Measurements from ENCODE around the gene GPC5. TPM values are rescaled to one million over a fixed set of nuclear protein-coding genes. Genes with fewer than 3 reads are reported as not detected.

Gene GPC5
- total RNA-seq, 4 donors from 2014 or later, result not detected

DNA sequence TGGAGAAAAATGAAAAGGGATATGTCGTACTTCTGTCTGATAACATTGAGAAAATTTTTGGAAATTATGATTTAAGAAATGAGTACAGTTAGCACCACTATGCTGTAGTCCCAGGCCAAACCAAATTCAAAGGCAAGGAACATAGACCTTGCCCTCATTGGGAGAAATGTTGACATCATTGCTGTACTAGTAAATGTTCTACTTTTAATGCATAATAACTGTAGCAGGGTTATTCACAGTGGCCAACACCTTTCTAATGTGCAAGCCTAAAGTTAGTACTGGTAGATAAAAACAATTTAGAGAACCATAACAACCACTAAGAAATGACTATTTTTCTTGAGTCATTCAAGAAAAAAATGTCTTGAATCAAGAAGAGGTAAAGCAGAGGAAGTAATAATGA, 1035.5 kb downstream of the GPC5 start:
- in situ Hi-C loops (cut with MboI; ENCODE audit: low sequenced_read_pairs in 4 of 4), result no loop called here
- DNase-seq (no peak), ATAC-seq (no peak)
- Histone ChIP-seq H3K4me3 (no peak overlapping the region), H3K36me3 (no peaks in the 10 kb centered on the region), H3K27me3 (no peaks in the 10 kb centered on the region), H3K4me1 (no peaks in the 10 kb centered on the region), H3K9me3 (no peaks in the 10 kb centered on the region), H3K27ac (no peak overlapping the region)
- intact Hi-C loops (cut with DNase I; ENCODE audit: low total_unique reads), result no loop called here
- TF ChIP-seq, protein P1, sequence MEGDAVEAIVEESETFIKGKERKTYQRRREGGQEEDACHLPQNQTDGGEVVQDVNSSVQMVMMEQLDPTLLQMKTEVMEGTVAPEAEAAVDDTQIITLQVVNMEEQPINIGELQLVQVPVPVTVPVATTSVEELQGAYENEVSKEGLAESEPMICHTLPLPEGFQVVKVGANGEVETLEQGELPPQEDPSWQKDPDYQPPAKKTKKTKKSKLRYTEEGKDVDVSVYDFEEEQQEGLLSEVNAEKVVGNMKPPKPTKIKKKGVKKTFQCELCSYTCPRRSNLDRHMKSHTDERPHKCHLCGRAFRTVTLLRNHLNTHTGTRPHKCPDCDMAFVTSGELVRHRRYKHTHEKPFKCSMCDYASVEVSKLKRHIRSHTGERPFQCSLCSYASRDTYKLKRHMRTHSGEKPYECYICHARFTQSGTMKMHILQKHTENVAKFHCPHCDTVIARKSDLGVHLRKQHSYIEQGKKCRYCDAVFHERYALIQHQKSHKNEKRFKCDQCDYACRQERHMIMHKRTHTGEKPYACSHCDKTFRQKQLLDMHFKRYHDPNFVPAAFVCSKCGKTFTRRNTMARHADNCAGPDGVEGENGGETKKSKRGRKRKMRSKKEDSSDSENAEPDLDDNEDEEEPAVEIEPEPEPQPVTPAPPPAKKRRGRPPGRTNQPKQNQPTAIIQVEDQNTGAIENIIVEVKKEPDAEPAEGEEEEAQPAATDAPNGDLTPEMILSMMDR (IDR thresholded peaks at IDR 0.05 in 4 of 5, conservative IDR thresholded peaks at IDR 0.05 in 1 of 5), result no peak
- no peak for TF ChIP-seq POLR2A (IDR thresholded peaks at IDR 0.05)

DNA sequence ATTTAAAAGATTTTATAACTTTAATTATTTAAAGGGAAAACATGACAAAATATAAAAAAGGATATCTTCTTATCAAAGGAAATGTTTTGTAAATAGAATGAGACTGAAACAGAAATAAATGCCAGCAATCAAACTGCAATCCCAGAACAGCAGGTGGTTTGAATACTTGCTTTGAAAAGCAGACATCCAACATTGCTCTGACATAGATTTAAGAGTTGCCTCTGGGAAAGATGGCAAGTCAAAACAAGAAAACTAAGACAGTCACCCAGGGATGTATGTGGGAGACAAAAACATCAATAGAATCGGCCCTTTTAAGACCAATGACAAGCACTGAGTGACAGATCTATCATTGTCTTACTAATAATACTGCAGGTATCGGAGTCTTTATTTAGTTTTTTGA, 1038.5 kb downstream of the GPC5 start:
- Histone ChIP-seq H3K4me3 (no peak overlapping the region), H3K27me3 (no peaks in the 10 kb centered on the region), H3K27ac (no peak overlapping the region), H3K36me3 (no peaks in the 10 kb centered on the region), H3K4me1 (no peaks in the 10 kb centered on the region), H3K9me3 (no peaks in the 10 kb centered on the region)
- no peak for DNase-seq
- ATAC-seq, result no peak
- TF ChIP-seq POLR2A (IDR thresholded peaks at IDR 0.05), result no peak
- TF ChIP-seq, protein P1 (IDR thresholded peaks at IDR 0.05 in 4 of 5, conservative IDR thresholded peaks at IDR 0.05 in 1 of 5), result no peak
- intact Hi-C loops (cut with DNase I; ENCODE audit: low total_unique reads) (no loop called here), in situ Hi-C loops (cut with MboI; ENCODE audit: low sequenced_read_pairs in 4 of 4) (no loop called here)

DNA sequence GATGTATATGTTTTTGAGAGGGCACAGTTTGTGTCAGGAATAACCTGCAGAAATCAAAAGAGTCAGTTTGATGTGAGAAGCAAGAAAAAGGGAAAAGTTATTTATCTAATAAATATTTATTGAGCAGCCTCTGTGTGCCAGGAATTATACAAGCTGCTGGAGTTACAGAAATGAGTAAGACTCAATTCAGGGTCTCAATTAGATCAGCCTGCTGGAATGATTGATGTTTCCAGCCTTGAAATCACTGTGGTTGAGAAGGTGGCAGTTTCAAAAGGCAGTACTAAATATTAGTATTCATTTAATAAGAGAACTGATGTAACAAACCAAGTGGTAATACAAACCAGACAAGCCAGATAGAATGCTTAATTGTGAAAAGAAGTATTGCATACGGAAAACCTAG, 1045.8 kb downstream of the GPC5 start:
- TF ChIP-seq POLR2A (IDR thresholded peaks at IDR 0.05), result no peak
- TF ChIP-seq, protein P1 (IDR thresholded peaks at IDR 0.05 in 4 of 5, conservative IDR thresholded peaks at IDR 0.05 in 1 of 5), result no peak
- ATAC-seq (no peak), DNase-seq (no peak)
- no peak overlapping the region for H3K4me3 ChIP-seq
- intact Hi-C loops (cut with DNase I; ENCODE audit: low total_unique reads), result no loop called here
- H3K36me3 ChIP-seq, result no peaks in the 10 kb centered on the region
- no peaks in the 10 kb centered on the region for H3K4me1 ChIP-seq
- no peaks in the 10 kb centered on the region for H3K9me3 ChIP-seq
- in situ Hi-C loops (cut with MboI; ENCODE audit: low sequenced_read_pairs in 4 of 4), result no loop called here
- no peaks in the 10 kb centered on the region for H3K27me3 ChIP-seq
- no peak overlapping the region for H3K27ac ChIP-seq

DNA sequence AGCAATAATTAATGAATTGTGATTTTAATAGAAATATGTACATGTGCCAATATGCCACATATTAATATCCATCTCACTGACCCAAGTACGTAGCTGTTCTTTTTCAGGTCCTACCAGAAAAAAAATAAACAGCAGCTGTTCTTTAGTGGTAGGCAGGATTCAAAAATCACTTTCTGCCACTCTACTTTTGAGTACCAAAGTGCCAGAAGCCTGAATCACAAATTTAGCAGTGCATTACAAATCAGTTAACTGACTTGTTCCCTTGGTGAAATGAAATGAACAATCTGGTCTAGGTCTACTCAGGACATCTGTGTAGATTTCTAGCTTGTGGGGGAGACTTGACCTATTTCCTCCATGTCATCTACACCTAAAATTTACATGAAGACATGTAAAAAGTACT, 1052.6 kb downstream of the GPC5 start:
- no peak overlapping the region for H3K4me3 ChIP-seq
- TF ChIP-seq POLR2A (IDR thresholded peaks at IDR 0.05), result no peak
- TF ChIP-seq, protein P1 (IDR thresholded peaks at IDR 0.05 in 4 of 5, conservative IDR thresholded peaks at IDR 0.05 in 1 of 5), result no peak
- H3K9me3 ChIP-seq, result no peaks in the 10 kb centered on the region
- ATAC-seq, result no peak
- no peaks in the 10 kb centered on the region for H3K4me1 ChIP-seq
- no peaks in the 10 kb centered on the region for H3K36me3 ChIP-seq
- DNase-seq, result no peak
- H3K27ac ChIP-seq, result no peak overlapping the region
- in situ Hi-C loops (cut with MboI; ENCODE audit: low sequenced_read_pairs in 4 of 4) (no loop called here), intact Hi-C loops (cut with DNase I; ENCODE audit: low total_unique reads) (no loop called here)
- H3K27me3 ChIP-seq, result no peaks in the 10 kb centered on the region

GRCh38 chr13:92452840-92453239, 1054.4 kb downstream of the GPC5 start:
- intact Hi-C loops (cut with DNase I; ENCODE audit: low total_unique reads) (no loop called here), in situ Hi-C loops (cut with MboI; ENCODE audit: low sequenced_read_pairs in 4 of 4) (no loop called here)
- DNase-seq (no peak), ATAC-seq (no peak)
- Histone ChIP-seq H3K27ac (no peak overlapping the region), H3K27me3 (no peaks in the 10 kb centered on the region), H3K4me3 (no peak overlapping the region), H3K9me3 (no peaks in the 10 kb centered on the region), H3K36me3 (no peaks in the 10 kb centered on the region), H3K4me1 (no peaks in the 10 kb centered on the region)
- no peak for TF ChIP-seq POLR2A (IDR thresholded peaks at IDR 0.05)
- TF ChIP-seq, protein P1 (IDR thresholded peaks at IDR 0.05 in 4 of 5, conservative IDR thresholded peaks at IDR 0.05 in 1 of 5), result no peak

Data from gastrocnemius medialis (tissue), 4 donors.